ENCODE results near the gene TRRAP. TPM values are rescaled to one million over a fixed set of nuclear protein-coding genes. Genes with fewer than 3 reads are reported as not detected.

Gene TRRAP
- polyA plus RNA-seq, 2 of the 4 experiments (the other 2 are of a cell fraction) = 12.2 to 22.1 TPM

GRCh38 chr7:98878365-98879197 lies at the start of gene TRRAP (continued):
- peak in 1 of 2 experiments; percentile 76; a peak in 2 of 5 replicates for TF ChIP-seq JUN (IDR thresholded peaks at IDR 0.05)
- no peak for TF ChIP-seq NPAS2 (CRISPR knock-in tag; IDR thresholded peaks at IDR 0.05; ENCODE audit: borderline replicate concordance)
- no peak for TF ChIP-seq JUNB (IDR thresholded peaks at IDR 0.05)
- no peak for TF ChIP-seq CHD4 (IDR thresholded peaks at IDR 0.05; ENCODE audit: borderline replicate concordance)
- no peak for TF ChIP-seq ZC3H11A (IDR thresholded peaks at IDR 0.05)
- TF ChIP-seq RARB (CRISPR knock-in tag; IDR thresholded peaks at IDR 0.05) = no peak
- TF ChIP-seq RCOR1 (IDR thresholded peaks at IDR 0.05; ENCODE audit: low read depth, low read length) = no peak
- peak; percentile 99 for TF ChIP-seq HMGXB4 (CRISPR knock-in tag; IDR thresholded peaks at IDR 0.05; ENCODE audit: borderline replicate concordance)
- no peak for TF ChIP-seq ESRRA (IDR thresholded peaks at IDR 0.05; ENCODE audit: borderline replicate concordance, low read length)

- H3K4me3 ChIP-seq = no peak overlapping the region
- no peak for ATAC-seq
- WGBS (ENCODE audit: missing lambda C conversion rate) = 52% methylated on average over 2 of the region's 2 CpGs
- TF ChIP-seq BHLHE40 (IDR thresholded peaks at IDR 0.05; ENCODE audit: low read depth, low read length) (no peak), MAX (IDR thresholded peaks at IDR 0.05) (no peak), NPAS2 (CRISPR knock-in tag; IDR thresholded peaks at IDR 0.05; ENCODE audit: borderline replicate concordance) (no peak), E2F6 (IDR thresholded peaks at IDR 0.05; ENCODE audit: borderline replicate concordance, low read depth) (no peak), FOSB (CRISPR knock-in tag; IDR thresholded peaks at IDR 0.05) (no peak), GATA3 (IDR thresholded peaks at IDR 0.05; ENCODE audit: borderline replicate concordance) (no peak), HMGXB4 (CRISPR knock-in tag; IDR thresholded peaks at IDR 0.05; ENCODE audit: borderline replicate concordance) (no peak), EHMT2 (IDR thresholded peaks at IDR 0.05; ENCODE audit: low read depth) (no peak), RAD21 (conservative IDR thresholded peaks at IDR 0.05 in 1 of 2, IDR thresholded peaks at IDR 0.05 in 1 of 2) (no peak)
- CTCF ChIA-PET = interaction anchor here (1.1 to 14.7 kb wide), 13 partner anchors 9 to 410 kb away, joined by 3 to 160 read pairs (median 5); no protein-coding TSS in a partner anchor
- H3K4me2 ChIP-seq = no peak overlapping the region
- FAIRE-seq = no peak
- no peaks in the 10 kb centered on the region for H3K4me1 ChIP-seq
- POLR2A ChIA-PET = no interaction called here
- H3K9me3 ChIP-seq = no peaks in the 10 kb centered on the region
- DNase-seq (ENCODE audit: low read depth in 1 of 2, low spot score in 1 of 2) = no peak
- H3K27ac ChIP-seq = no peak overlapping the region
Observed at GRCh38 chr7:98830972-98831548, 47.3 kb upstream of the TRRAP start.

GRCh38 chr7:98831641-98832221 lies 46.6 kb upstream of the TRRAP start:
- Histone ChIP-seq H3K4me2 (no peak overlapping the region), H3K9me3 (no peaks in the 10 kb centered on the region), H3K4me1 (no peaks in the 10 kb centered on the region), H3K27ac (no peak overlapping the region), H3K4me3 (no peak overlapping the region)
- ChIA-PET POLR2A (no interaction called here), CTCF (interaction anchor here (1.1 to 14.7 kb wide), 13 partner anchors 8 to 408 kb away, joined by 3 to 160 read pairs (median 5); no protein-coding TSS in a partner anchor)
- FAIRE-seq (no peak), DNase-seq (ENCODE audit: low read depth in 1 of 2, low spot score in 1 of 2) (peak in 1 of 2 experiments; percentile 41), ATAC-seq (no peak)
- 65% methylated on average over 8 of the region's 8 CpGs for WGBS (ENCODE audit: missing lambda C conversion rate)
- TF ChIP-seq POLR2A (IDR thresholded peaks at IDR 0.05; ENCODE audit: low read length) (no peak), HMGXB4 (CRISPR knock-in tag; IDR thresholded peaks at IDR 0.05; ENCODE audit: borderline replicate concordance) (no peak), FOXS1 (CRISPR knock-in tag; IDR thresholded peaks at IDR 0.05) (no peak), NPAS2 (CRISPR knock-in tag; IDR thresholded peaks at IDR 0.05; ENCODE audit: borderline replicate concordance) (no peak), RARB (CRISPR knock-in tag; IDR thresholded peaks at IDR 0.05) (no peak), CTCF (IDR thresholded peaks at IDR 0.05) (peak; percentile 47; the same call in 2 of the 3 replicates), PHF8 (IDR thresholded peaks at IDR 0.05; ENCODE audit: borderline replicate concordance, low read depth) (no peak), NR3C1 (IDR thresholded peaks at IDR 0.05) (no peak), CHD2 (IDR thresholded peaks at IDR 0.05; ENCODE audit: low read length, partially characterized antibody) (no peak), MAX (IDR thresholded peaks at IDR 0.05) (no peak), RAD21 (conservative IDR thresholded peaks at IDR 0.05 in 1 of 2, IDR thresholded peaks at IDR 0.05 in 1 of 2) (0 out of 5 replicates have a peak, but pooled peaks of 1 of the 2 experiments have one; percentile 25)
